A673 (cell line): ENCODE measurements around the gene PROSER2. TPM values are rescaled to one million over a fixed set of nuclear protein-coding genes. Genes with fewer than 3 reads are reported as not detected.
A peak's percentile ranks its signal among the peaks of the same experiment; 100 is the strongest.
"Not testable (repeated sequence)": the region's sequence is repeated elsewhere in the genome, so short reads cannot be mapped to it uniquely, and the experiment has no call there.

ENCODE experiments used
- BruUV-seq: library from RNA; stranded (reverse); fragments of 400-500 nt; replicated peaks from 2 replicates; lab custom pipeline; 2021; lab: Mats Ljungman, UMichigan
- CTCF ChIA-PET: fragments of 300-600 bp; sonication (Branson Sonifier 250); formaldehyde crosslinking; loops from one replicate; lab custom pipeline; 2022; ENCODE audit warnings: antibody characterized with exemption; lab: Charles Lee
- POLR2A ChIA-PET: fragments of 300-600 bp; sonication (Branson Sonifier 250); formaldehyde crosslinking; loops from one replicate; lab custom pipeline; 2022; ENCODE audit warnings: antibody characterized with exemption; ENCODE audit not compliant: low non-redundant PET; lab: Charles Lee
- DNase-seq: peaks from one replicate; pipeline ENCODE4 v3.0.0-alpha.2; 2015; ENCODE audit warnings: low spot score
- H3K27ac ChIP-seq: fragments of 200-600 bp; sonication (generic); 2 replicates; pipeline ENCODE4 v1.5.1; 2016; ENCODE audit warnings: mixed run types, low read depth, mild to moderate bottlenecking, mixed read lengths, antibody characterized with exemption, low read length; ENCODE audit not compliant: poor library complexity, severe bottlenecking
- H3K27me3 ChIP-seq: fragments of 200-600 bp; sonication (generic); replicated peaks from 2 replicates; pipeline ENCODE4 v1.6.1; 2017; ENCODE audit warnings: mixed run types, low read depth, mild to moderate bottlenecking, mixed read lengths, antibody characterized with exemption, low read length; ENCODE audit not compliant: insufficient read depth, poor library complexity
- H3K36me3 ChIP-seq: fragments of 200-600 bp; sonication (generic); 2 replicates; pipeline ENCODE4 v1.6.1; 2016; ENCODE audit warnings: mixed run types, mild to moderate bottlenecking, mixed read lengths, antibody characterized with exemption, low read length; ENCODE audit not compliant: insufficient read depth, poor library complexity, severe bottlenecking
- H3K4me1 ChIP-seq: fragments of 200-600 bp; sonication (generic); 2 replicates; pipeline ENCODE4 v1.6.1; 2017; ENCODE audit warnings: mixed run types, mild to moderate bottlenecking, mixed read lengths, antibody characterized with exemption, low read length; ENCODE audit not compliant: insufficient read depth, poor library complexity, severe bottlenecking
- H3K4me3 ChIP-seq: fragments of 200-600 bp; sonication (generic); 2 replicates; pipeline ENCODE4 v1.5.1; 2016; ENCODE audit warnings: low read depth, mixed run types, mild to moderate bottlenecking, mixed read lengths, low read length; ENCODE audit not compliant: poor library complexity, severe bottlenecking
- H3K9me3 ChIP-seq: fragments of 200-600 bp; sonication (generic); 2 replicates; pipeline ENCODE4 v1.6.1; 2016; ENCODE audit warnings: mixed run types, low read depth, mild to moderate bottlenecking, mixed read lengths, antibody characterized with exemption, low read length; ENCODE audit not compliant: poor library complexity, severe bottlenecking
- EZH2 ChIP-seq: fragments of 200-600 bp; sonication (generic); IDR thresholded peaks from 2 replicates; pipeline ENCODE4 v1.6.1; 2017; ENCODE audit warnings: borderline replicate concordance, low read depth, mild to moderate bottlenecking, mixed read lengths, antibody characterized with exemption, low read length; ENCODE audit not compliant: poor library complexity, severe bottlenecking
- intact Hi-C: fragments of 100-400 bp; cut with micrococcal nuclease; formaldehyde crosslinking; loops from one replicate; pipeline ENCODE4 v1.10.0; 2022; ENCODE audit not compliant: unreplicated experiment
- total RNA-seq: library from RNA; stranded (reverse); gene quantifications from 2 replicates; pipeline ENCODE4 v1.2.3, GENCODE V29; 2021
- TF ChIP-seq, protein P1 (sequence below): fragments of 300-800, 200-600 bp; sonication (generic); conservative IDR thresholded peaks from 2 replicates; pipeline ENCODE4 v1.5.1; 2017; ENCODE audit warnings: low read depth, mild to moderate bottlenecking, antibody characterized with exemption, low read length, moderate library complexity, mixed read lengths

Gene PROSER2
- total RNA-seq, 1 experiment from 2014 or later, result 40.4 TPM

DNA sequence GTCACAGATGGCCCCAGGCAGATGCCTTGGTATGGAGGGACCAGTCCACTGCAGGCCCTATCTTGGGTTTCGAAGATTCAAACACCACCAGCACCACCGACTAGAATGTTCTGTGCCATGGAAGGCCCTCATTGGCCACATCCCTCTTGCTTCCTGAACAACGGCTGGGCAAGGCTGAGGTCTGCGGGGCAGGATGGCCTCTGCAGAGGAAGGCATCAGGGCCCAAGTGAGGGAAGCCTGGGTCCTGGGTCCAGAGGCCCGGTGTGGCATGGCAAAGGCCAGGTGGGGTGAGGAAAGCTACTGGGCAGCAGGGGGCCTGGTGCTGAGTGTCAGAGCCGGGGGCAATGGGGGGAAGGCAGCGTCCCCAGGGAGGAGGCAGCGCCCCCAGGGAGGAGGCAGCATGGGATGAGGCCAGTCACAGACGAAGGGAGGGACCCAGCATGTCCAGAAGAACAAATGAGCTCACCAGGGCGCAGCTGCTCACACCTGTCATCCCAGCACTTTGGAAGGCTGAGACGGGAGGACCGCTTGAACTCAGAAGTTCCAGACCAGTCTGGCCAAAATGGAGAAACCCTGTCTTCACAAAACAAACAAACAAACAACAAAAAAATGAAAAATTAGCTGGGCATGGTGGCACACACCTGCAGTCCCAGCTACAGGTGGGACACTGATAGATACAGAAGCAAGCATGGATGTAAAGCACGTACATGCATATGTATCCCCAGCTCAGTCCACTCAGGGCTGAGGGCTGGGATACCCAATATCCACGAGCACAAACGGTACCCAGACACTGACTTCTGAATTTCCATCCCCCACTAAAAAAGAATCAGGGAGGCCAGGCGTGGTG, 64.4 kb downstream of the PROSER2 start:
- Histone ChIP-seq H3K36me3 (peaks cover 69% of the 10 kb centered on the region), H3K4me1 (peaks cover 17% of the 10 kb centered on the region), H3K4me3 (no peak overlapping the region), H3K27me3 (no peaks in the 10 kb centered on the region), H3K9me3 (no peaks in the 10 kb centered on the region), H3K27ac (peak overlapping the region; percentile 59)
- TF ChIP-seq, protein P1, sequence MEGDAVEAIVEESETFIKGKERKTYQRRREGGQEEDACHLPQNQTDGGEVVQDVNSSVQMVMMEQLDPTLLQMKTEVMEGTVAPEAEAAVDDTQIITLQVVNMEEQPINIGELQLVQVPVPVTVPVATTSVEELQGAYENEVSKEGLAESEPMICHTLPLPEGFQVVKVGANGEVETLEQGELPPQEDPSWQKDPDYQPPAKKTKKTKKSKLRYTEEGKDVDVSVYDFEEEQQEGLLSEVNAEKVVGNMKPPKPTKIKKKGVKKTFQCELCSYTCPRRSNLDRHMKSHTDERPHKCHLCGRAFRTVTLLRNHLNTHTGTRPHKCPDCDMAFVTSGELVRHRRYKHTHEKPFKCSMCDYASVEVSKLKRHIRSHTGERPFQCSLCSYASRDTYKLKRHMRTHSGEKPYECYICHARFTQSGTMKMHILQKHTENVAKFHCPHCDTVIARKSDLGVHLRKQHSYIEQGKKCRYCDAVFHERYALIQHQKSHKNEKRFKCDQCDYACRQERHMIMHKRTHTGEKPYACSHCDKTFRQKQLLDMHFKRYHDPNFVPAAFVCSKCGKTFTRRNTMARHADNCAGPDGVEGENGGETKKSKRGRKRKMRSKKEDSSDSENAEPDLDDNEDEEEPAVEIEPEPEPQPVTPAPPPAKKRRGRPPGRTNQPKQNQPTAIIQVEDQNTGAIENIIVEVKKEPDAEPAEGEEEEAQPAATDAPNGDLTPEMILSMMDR, result no peak
- TF ChIP-seq EZH2, result no peak
- ChIA-PET CTCF (no interaction called here), POLR2A (no interaction called here)
- DNase-seq, result no peak
- no TSS peak for BruUV-seq
- intact Hi-C loops, result no loop called here

DNA sequence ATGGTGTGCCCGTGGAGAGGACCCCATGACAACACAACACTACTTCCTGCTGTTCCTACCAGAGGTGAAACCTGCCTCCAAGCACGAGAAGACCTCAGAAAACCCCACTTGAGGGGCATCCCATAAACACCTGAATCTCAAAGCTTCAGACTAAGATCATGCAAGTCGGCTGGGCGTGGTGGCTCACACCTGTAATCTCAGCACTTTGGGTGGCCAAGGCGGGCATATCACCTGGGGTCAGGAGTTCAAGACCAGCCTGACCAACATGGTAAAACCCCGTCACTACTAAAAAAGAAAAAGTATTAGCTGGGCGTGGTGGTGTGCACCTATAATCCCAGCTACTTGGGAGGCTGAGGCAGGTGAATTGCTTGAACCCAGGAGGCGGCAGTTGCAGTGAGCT, 66.1 kb downstream of the PROSER2 start:
- intact Hi-C loops, result not testable (repeated sequence)

DNA sequence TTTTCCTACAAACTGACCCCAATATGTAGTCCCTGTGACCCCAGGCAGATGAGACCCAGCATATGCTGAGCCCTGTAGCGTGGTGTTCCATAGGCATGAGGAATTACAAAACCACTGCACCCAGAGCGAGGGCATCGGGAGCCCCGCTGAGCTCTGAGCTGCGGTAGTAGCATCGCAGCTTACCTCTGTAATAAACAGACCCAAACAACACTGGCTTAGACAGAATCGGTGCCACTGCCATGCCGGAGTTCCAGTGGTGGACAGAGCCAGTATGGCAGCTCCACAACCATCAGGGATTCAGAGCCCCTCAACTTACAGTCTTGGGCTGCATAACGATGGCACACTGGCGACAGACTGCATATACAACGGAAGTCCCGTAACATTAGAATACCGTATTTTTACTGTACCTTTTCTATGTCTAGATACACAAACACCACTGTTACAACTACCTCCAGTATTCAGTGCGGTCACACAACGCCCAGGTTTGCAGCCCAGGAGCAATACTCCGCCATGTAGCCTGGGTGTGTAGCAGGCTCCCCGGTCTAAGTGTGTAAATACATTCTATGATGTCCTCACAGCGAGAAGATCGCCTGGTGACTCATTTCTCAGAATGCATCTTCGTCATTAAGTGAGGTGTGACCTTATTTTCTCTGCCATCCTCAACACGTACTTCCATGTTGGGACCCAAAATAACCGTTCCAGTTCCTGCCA, 68.8 kb downstream of the PROSER2 start:
- ChIA-PET CTCF (no interaction called here), POLR2A (no interaction called here)
- peak overlapping the region; percentile 78 for H3K4me3 ChIP-seq
- H3K27me3 ChIP-seq, result no peaks in the 10 kb centered on the region
- BruUV-seq, result no TSS peak
- TF ChIP-seq EZH2, result no peak
- TF ChIP-seq, protein P1, result no peak
- H3K36me3 ChIP-seq, result peaks cover 34% of the 10 kb centered on the region
- no peaks in the 10 kb centered on the region for H3K9me3 ChIP-seq
- intact Hi-C loops, result no loop called here
- H3K27ac ChIP-seq, result peak overlapping the region; percentile 56
- peak; percentile 32 for DNase-seq
- H3K4me1 ChIP-seq, result peaks cover 24% of the 10 kb centered on the region

More for the DNA sequence above, 66.1 kb downstream of the PROSER2 start:
- DNase-seq, H3K9me3 ChIP-seq, CTCF ChIA-PET, POLR2A ChIA-PET, H3K4me3 ChIP-seq, H3K27me3 ChIP-seq, BruUV-seq, H3K27ac ChIP-seq: not testable (repeated sequence)
- Histone ChIP-seq H3K4me1 (peaks cover 17% of the 10 kb centered on the region), H3K36me3 (peaks cover 52% of the 10 kb centered on the region)
